Trophoblast cell (in vitro differentiated cells and primary cell): ENCODE data around the gene SLC39A9.
A peak's percentile ranks its signal among the peaks of the same experiment; 100 is the strongest.

Experiments
- DNase-seq, 2 donors: peaks; one replicate each; pipeline ENCODE4 v3.0.0-alpha.2; 2016
- H2AFZ ChIP-seq: 2 replicates; pipeline ENCODE4 v1.6.1; 2013; ENCODE audit warnings: low read length, moderate library complexity, mild to moderate bottlenecking; ENCODE audit not compliant: insufficient read depth, poor library complexity
- H2AK5ac ChIP-seq: 2 replicates; pipeline ENCODE4 v1.6.1; 2013; ENCODE audit warnings: mild to moderate bottlenecking, low read length
- H2BK120ac ChIP-seq: 2 replicates; pipeline ENCODE4 v1.6.1; 2013; ENCODE audit warnings: low read length, mild to moderate bottlenecking, moderate library complexity; ENCODE audit not compliant: insufficient read depth, poor library complexity
- H2BK12ac ChIP-seq: 2 replicates; pipeline ENCODE4 v1.6.1; 2013; ENCODE audit warnings: mild to moderate bottlenecking, low read length, moderate library complexity
- H2BK5ac ChIP-seq: 2 replicates; pipeline ENCODE4 v1.6.1; 2013; ENCODE audit warnings: low read length, low read depth, moderate library complexity, mild to moderate bottlenecking; ENCODE audit not compliant: poor library complexity
- H3K14ac ChIP-seq: 2 replicates; pipeline ENCODE4 v1.6.1; 2013; ENCODE audit warnings: mild to moderate bottlenecking, low read length
- H3K18ac ChIP-seq: 2 replicates; pipeline ENCODE4 v1.6.1; 2013; ENCODE audit warnings: mild to moderate bottlenecking, low read length
- H3K23ac ChIP-seq: 2 replicates; pipeline ENCODE4 v1.6.1; 2013; ENCODE audit warnings: low read length
- H3K27ac ChIP-seq: 2 replicates; pipeline ENCODE4 v1.5.1; 2013; ENCODE audit warnings: low read depth, mild to moderate bottlenecking, inconsistent platforms, low read length, moderate library complexity
- H3K27me3 ChIP-seq: 2 replicates; pipeline ENCODE4 v1.6.1; 2013; ENCODE audit warnings: inconsistent platforms, mild to moderate bottlenecking, low read length, moderate library complexity; ENCODE audit not compliant: insufficient read depth
- H3K36me3 ChIP-seq, 2 experiments: 1 replicate in 1 of 2; 2 replicates in 1 of 2; pipeline ENCODE4 v1.6.1; 2013; ENCODE audit warnings: low read length in 2 of 2, mild to moderate bottlenecking in 2 of 2, moderate library complexity in 1 of 2; ENCODE audit not compliant: insufficient read depth in 2 of 2, control insufficient read depth in 1 of 2
- H3K4ac ChIP-seq: 2 replicates; pipeline ENCODE4 v1.6.1; 2013; ENCODE audit warnings: low read depth, mild to moderate bottlenecking, low read length, moderate library complexity
- H3K4me1 ChIP-seq, 2 experiments: 1 replicate in 1 of 2; 2 replicates in 1 of 2; pipeline ENCODE4 v1.6.1; 2013; ENCODE audit warnings: low read length in 2 of 2, mild to moderate bottlenecking in 2 of 2, moderate library complexity in 1 of 2; ENCODE audit not compliant: insufficient read depth in 2 of 2, control insufficient read depth in 1 of 2
- H3K4me2 ChIP-seq: 2 replicates; pipeline ENCODE4 v1.6.1; 2013; ENCODE audit warnings: inconsistent platforms, mild to moderate bottlenecking, low read length, moderate library complexity
- H3K4me3 ChIP-seq: 2 replicates; pipeline ENCODE4 v1.5.1; 2013; ENCODE audit warnings: mild to moderate bottlenecking, low read depth, low read length, inconsistent platforms
- H3K79me1 ChIP-seq: one replicate; pipeline ENCODE4 v1.6.1; 2013; ENCODE audit warnings: low read length
- H3K79me2 ChIP-seq: 2 replicates; pipeline ENCODE4 v1.6.1; 2013; ENCODE audit warnings: low read length, mild to moderate bottlenecking; ENCODE audit not compliant: control insufficient read depth, insufficient read depth, poor library complexity
- H3K9ac ChIP-seq: 2 replicates; pipeline ENCODE4 v1.6.1; 2013; ENCODE audit warnings: mild to moderate bottlenecking, low read length
- H3K9me3 ChIP-seq: 2 replicates; pipeline ENCODE4 v1.6.1; 2013; ENCODE audit warnings: low read depth, mild to moderate bottlenecking, control low read depth, inconsistent platforms, low read length; ENCODE audit not compliant: insufficient read depth
- H4K12ac ChIP-seq: 2 replicates; pipeline ENCODE4 v1.6.1; 2013; ENCODE audit warnings: low read depth, mild to moderate bottlenecking, low read length, moderate library complexity
- H4K8ac ChIP-seq: 2 replicates; pipeline ENCODE4 v1.6.1; 2013; ENCODE audit warnings: low read depth, mild to moderate bottlenecking, low read length, moderate library complexity
- H4K91ac ChIP-seq: one replicate; pipeline ENCODE4 v1.6.1; 2013; ENCODE audit warnings: low read depth, mild to moderate bottlenecking, low read length, moderate library complexity
- WGBS: extraction: QIAGEN DNeasy Blood & Tissue Kit; methylation state at CpG from one replicate; pipeline ENCODE4 v1.1.7; 2013; ENCODE audit warnings: missing lambda C conversion rate; ENCODE audit not compliant: insufficient read length, insufficient coverage; ENCODE audit errors: extremely low coverage; 5-methylcytosine and 5-hydroxymethylcytosine counted together

Gene SLC39A9

DNA sequence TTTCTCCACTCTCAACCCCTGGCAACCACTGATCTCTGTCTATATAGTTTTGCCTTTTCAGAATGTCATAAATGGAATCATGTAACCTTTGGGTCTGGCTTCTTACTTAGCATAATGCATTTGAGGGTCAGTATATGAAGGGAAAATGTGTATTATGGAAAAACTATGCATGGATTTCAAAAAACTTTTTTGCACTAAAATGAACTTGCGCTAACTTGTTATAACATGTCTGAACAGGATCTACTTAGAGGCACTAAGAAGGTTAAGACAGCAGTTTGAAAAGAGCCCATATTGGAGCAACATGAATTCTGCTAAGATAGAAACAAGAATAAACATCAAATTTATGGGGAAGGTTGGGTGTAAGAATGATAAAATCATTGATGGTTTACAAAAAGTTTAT lies 29.1 kb downstream of the SLC39A9 start:
- peak in 1 of 2 donors; percentile 10 for DNase-seq
- no peak overlapping the region for H4K8ac ChIP-seq
- no peak overlapping the region for H3K23ac ChIP-seq
- no peak overlapping the region for H2AFZ ChIP-seq
- no peak overlapping the region for H2BK12ac ChIP-seq
- no peaks in the 10 kb centered on the region for H3K9me3 ChIP-seq
- no peaks in the 10 kb centered on the region for H3K4me1 ChIP-seq
- no peak overlapping the region for H2BK5ac ChIP-seq
- H3K4me3 ChIP-seq, result no peak overlapping the region
- no peak overlapping the region for H3K4me2 ChIP-seq
- no peak overlapping the region for H3K4ac ChIP-seq
- H3K18ac ChIP-seq, result no peak overlapping the region
- H4K91ac ChIP-seq, result no peak overlapping the region
- H3K9ac ChIP-seq, result no peak overlapping the region
- H3K27me3 ChIP-seq, result no peaks in the 10 kb centered on the region
- no CpG with 5 or more reads among the region's 1 CpG for WGBS
- no peak overlapping the region for H4K12ac ChIP-seq
- no peak overlapping the region for H2BK120ac ChIP-seq
- no peak overlapping the region for H3K14ac ChIP-seq
- peaks cover 8 to 9% of the 10 kb centered on the region in 2 experiments for H3K36me3 ChIP-seq
- H2AK5ac ChIP-seq, result no peak overlapping the region
- no peak overlapping the region for H3K27ac ChIP-seq
- H3K79me2 ChIP-seq, result no peaks in the 10 kb centered on the region
- H3K79me1 ChIP-seq, result no peaks in the 10 kb centered on the region

DNA sequence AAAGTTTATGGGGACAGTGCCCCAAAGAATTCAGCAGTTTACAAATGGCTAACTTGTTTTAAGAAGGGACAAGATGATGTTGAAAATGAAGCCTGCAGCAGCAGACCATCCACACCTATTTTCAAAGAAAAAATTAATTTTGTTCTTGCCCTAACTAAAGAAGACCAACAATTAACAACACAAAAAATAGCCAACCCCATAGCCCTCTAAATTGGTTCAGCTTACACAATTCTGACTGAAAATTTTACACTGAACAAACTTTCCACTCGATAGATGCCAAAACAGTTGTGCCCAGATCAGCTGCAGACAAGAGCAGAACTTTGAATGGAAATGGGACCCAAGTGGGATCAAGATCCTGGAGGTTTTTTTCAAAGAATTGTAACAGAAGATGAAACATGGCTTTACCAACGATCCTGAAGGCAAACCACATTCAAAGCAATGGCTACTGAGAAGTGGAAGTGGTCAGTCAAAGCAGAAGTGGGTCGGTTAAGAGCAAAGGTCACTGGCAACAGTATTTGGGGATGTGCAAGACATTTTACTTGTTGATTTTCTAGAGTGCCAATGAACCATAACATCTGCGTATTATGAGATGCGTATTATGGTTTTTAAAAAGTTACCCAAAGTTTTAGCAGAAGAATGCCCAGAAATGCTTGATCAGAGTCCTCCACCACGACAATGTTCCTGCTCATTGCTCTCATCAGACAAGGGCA lies 30.0 kb downstream of the SLC39A9 start:
- no peak overlapping the region for H2AFZ ChIP-seq
- no peak overlapping the region for H2AK5ac ChIP-seq
- H3K79me1 ChIP-seq, result no peaks in the 10 kb centered on the region
- no peak overlapping the region for H3K27ac ChIP-seq
- no peak overlapping the region for H3K4me2 ChIP-seq
- no peak overlapping the region for H2BK120ac ChIP-seq
- H3K4me1 ChIP-seq, result no peaks in the 10 kb centered on the region
- no peaks in the 10 kb centered on the region for H3K9me3 ChIP-seq
- peaks cover 8 to 9% of the 10 kb centered on the region in 2 experiments for H3K36me3 ChIP-seq
- H2BK5ac ChIP-seq, result no peak overlapping the region
- no peak overlapping the region for H3K23ac ChIP-seq
- H4K91ac ChIP-seq, result no peak overlapping the region
- no CpG with 5 or more reads among the region's 6 CpGs for WGBS
- H3K4me3 ChIP-seq, result no peak overlapping the region
- H3K14ac ChIP-seq, result no peak overlapping the region
- DNase-seq, result no peak
- no peak overlapping the region for H3K18ac ChIP-seq
- H3K79me2 ChIP-seq, result no peaks in the 10 kb centered on the region
- no peak overlapping the region for H3K4ac ChIP-seq
- no peaks in the 10 kb centered on the region for H3K27me3 ChIP-seq
- H4K12ac ChIP-seq, result no peak overlapping the region
- H3K9ac ChIP-seq, result no peak overlapping the region
- no peak overlapping the region for H2BK12ac ChIP-seq
- H4K8ac ChIP-seq, result no peak overlapping the region

DNA sequence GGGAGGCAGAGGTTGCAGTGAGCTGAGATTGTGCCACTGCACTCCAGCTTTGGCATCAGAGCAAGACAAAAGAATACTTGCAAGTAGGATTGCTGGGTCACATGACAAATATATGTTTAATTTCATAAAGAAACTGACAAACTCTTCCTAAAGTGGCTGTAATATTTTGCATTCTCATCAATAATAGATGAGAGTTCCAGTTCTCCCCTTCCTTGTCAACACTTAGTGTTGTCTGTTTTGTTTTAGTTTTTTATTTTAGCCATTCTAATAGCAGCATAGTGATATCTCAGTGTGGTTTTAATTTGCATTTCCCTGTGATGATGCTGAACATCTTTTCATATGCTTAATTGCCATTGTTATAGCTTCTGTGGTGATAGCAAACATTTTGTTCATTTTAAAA lies 31.2 kb downstream of the SLC39A9 start:
- Histone ChIP-seq H4K91ac (no peak overlapping the region), H3K9me3 (no peaks in the 10 kb centered on the region), H4K12ac (no peak overlapping the region), H3K27me3 (no peaks in the 10 kb centered on the region), H3K9ac (no peak overlapping the region), H3K4ac (no peak overlapping the region), H3K14ac (no peak overlapping the region), H2AK5ac (no peak overlapping the region), H3K23ac (no peak overlapping the region), H3K36me3 (peaks cover 8 to 9% of the 10 kb centered on the region in 2 experiments), H3K79me1 (no peaks in the 10 kb centered on the region), H3K4me2 (no peak overlapping the region), H2BK120ac (no peak overlapping the region), H2AFZ (no peak overlapping the region), H3K4me1 (no peaks in the 10 kb centered on the region), H3K18ac (no peak overlapping the region), H4K8ac (no peak overlapping the region), H3K27ac (no peak overlapping the region), H2BK12ac (no peak overlapping the region), H3K4me3 (no peak overlapping the region), H2BK5ac (no peak overlapping the region), H3K79me2 (no peaks in the 10 kb centered on the region)
- no peak for DNase-seq

DNA sequence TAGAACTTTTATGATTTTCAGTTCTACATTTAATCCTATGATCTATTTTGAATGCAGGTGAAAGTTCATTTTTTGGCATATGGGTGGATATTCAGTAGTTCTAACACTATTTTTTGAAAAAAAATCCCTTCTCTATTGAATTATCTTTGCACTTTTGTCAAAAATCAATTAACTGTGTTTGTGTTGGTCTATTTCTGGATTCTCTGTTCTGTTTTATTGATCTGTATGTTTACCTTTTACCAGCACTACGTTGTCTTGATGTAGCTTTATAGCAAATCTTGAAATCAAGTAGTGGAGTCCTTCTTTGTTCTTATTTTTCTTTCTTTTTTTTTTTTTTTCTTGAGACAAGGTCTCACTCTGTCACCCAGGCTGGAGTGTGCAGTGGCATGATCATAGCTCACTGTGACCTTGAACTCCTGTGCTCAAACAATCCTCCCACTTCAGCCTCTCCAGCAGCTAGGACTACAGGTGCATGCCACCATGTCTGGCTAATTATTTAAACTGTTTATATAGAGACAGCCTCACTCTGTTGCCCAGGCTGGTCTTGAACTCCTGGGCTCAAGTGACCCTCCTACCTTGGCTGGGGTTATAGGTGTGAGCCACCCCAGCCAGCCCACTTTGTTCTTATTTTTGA lies 31.9 kb downstream of the SLC39A9 start:
- H3K27me3 ChIP-seq, result no peaks in the 10 kb centered on the region
- no peak overlapping the region for H3K27ac ChIP-seq
- no peak overlapping the region for H2BK12ac ChIP-seq
- no peak overlapping the region for H4K8ac ChIP-seq
- H3K36me3 ChIP-seq, result peaks cover 8 to 9% of the 10 kb centered on the region in 2 experiments
- no peak overlapping the region for H3K4ac ChIP-seq
- no peak overlapping the region for H3K9ac ChIP-seq
- no peak overlapping the region for H2AFZ ChIP-seq
- no peak overlapping the region for H4K12ac ChIP-seq
- no peak for DNase-seq
- no peak overlapping the region for H3K18ac ChIP-seq
- H3K79me1 ChIP-seq, result no peaks in the 10 kb centered on the region
- H2BK120ac ChIP-seq, result no peak overlapping the region
- H3K4me1 ChIP-seq, result no peaks in the 10 kb centered on the region
- no peaks in the 10 kb centered on the region for H3K9me3 ChIP-seq
- WGBS, result no CpG with 5 or more reads among the region's 1 CpG
- H3K79me2 ChIP-seq, result no peaks in the 10 kb centered on the region
- H3K4me3 ChIP-seq, result no peak overlapping the region
- H4K91ac ChIP-seq, result no peak overlapping the region
- no peak overlapping the region for H2BK5ac ChIP-seq
- H2AK5ac ChIP-seq, result no peak overlapping the region
- H3K14ac ChIP-seq, result no peak overlapping the region
- H3K23ac ChIP-seq, result no peak overlapping the region
- H3K4me2 ChIP-seq, result no peak overlapping the region
